HepG2 (cell line): Measurements from ENCODE around the gene AGAP1. TPM values are rescaled to one million over a fixed set of nuclear protein-coding genes. Genes with fewer than 3 reads are reported as not detected.

Experiments used
- ATAC-seq: fragments of 200-7000 bp; cut with Tn5 transposase; 3 replicates; pipeline ENCODE4 v1.9.1; 2020; ENCODE audit warnings: mild to moderate bottlenecking, moderate library complexity
- BruUV-seq: library from RNA; stranded (reverse); fragments of 400-500 nt; replicated peaks from 2 replicates; lab custom pipeline; 2021; lab: Mats Ljungman, UMichigan
- CTCF ChIA-PET: fragments of 300-600 bp; formaldehyde crosslinking; extraction: SDS; loops from one replicate; lab custom pipeline; 2021; ENCODE audit warnings: low total read pairs, inconsistent platforms, low intra/inter-chr PET ratio; lab: Yijun Ruan, JAX
- POLR2A ChIA-PET: fragments of 350-600 bp; sonication (Branson Sonifier 250); formaldehyde crosslinking; loops from one replicate; lab custom pipeline; 2020; ENCODE audit warnings: antibody characterized with exemption, inconsistent platforms; lab: Yijun Ruan, JAX
- DNase-seq: peaks from one replicate; pipeline ENCODE4 v3.0.0-alpha.2; 2015; ENCODE audit warnings: low spot score
- FAIRE-seq: peaks from 3 replicates; lab custom pipeline; 2011; peaks lifted over from hg19 to GRCh38; lab: Jason Lieb, UNC
- H2AFZ ChIP-seq: one replicate; pipeline ENCODE4 v1.6.1; 2011; ENCODE audit warnings: low read length, inconsistent platforms
- H3K27ac ChIP-seq: fragments of 300-600 bp; 3 replicates; pipeline ENCODE4 v1.8.0; 2011; ENCODE audit warnings: mixed run types, mild to moderate bottlenecking, mixed read lengths, low read length, inconsistent platforms; ENCODE audit not compliant: insufficient read depth; ENCODE audit errors: extremely low read length
- H3K27me3 ChIP-seq, 2 experiments: fragments of 200-600 bp in 1 of 2; 2 replicates in 1 of 2; 3 replicates in 1 of 2; pipeline versions ENCODE4 v1.6.0 to v1.8.0; 2011; ENCODE audit warnings: low read length in 2 of 2, mild to moderate bottlenecking in 2 of 2, moderate library complexity in 2 of 2, inconsistent platforms in 1 of 2; ENCODE audit not compliant: insufficient read depth in 2 of 2, control insufficient read depth in 1 of 2
- H3K36me3 ChIP-seq, 2 experiments: fragments of 200-600 bp in 1 of 2; replicated peaks in 1 of 2; 2 replicates in 1 of 2; 3 replicates in 1 of 2; pipeline versions ENCODE4 v1.5.1 to v1.8.0; 2011; ENCODE audit warnings: low read length in 2 of 2, inconsistent platforms in 1 of 2; ENCODE audit not compliant: insufficient read depth in 2 of 2, control insufficient read depth in 1 of 2
- H3K4me1 ChIP-seq: 2 replicates; pipeline ENCODE4 v1.5.1; 2012; ENCODE audit warnings: low read length, inconsistent platforms; ENCODE audit not compliant: insufficient read depth
- H3K4me2 ChIP-seq: 2 replicates; pipeline ENCODE4 v1.6.0; 2011; ENCODE audit warnings: low read depth, low read length, inconsistent platforms
- H3K4me3 ChIP-seq, 3 experiments: fragments of 200-600 bp in 1 of 3; sonication (generic), shearing (Covaris generic) in 1 of 3; replicated peaks in 1 of 3; 2 replicates each; pipeline ENCODE4 v1.5.1; 2011 to 2016; ENCODE audit warnings: low read length in 3 of 3, inconsistent platforms in 2 of 3, low read depth in 2 of 3, mild to moderate bottlenecking in 2 of 3, control low read depth in 1 of 3, mixed read lengths in 1 of 3; ENCODE audit not compliant: insufficient read depth in 1 of 3
- H3K79me2 ChIP-seq: one replicate; pipeline ENCODE4 v1.6.1; 2011; ENCODE audit warnings: low read length, inconsistent platforms; ENCODE audit not compliant: insufficient read depth
- H3K9ac ChIP-seq: 2 replicates; pipeline ENCODE4 v1.6.0; 2011; ENCODE audit warnings: mild to moderate bottlenecking, low read depth, low read length, inconsistent platforms; ENCODE audit not compliant: insufficient read depth
- H3K9me3 ChIP-seq: 2 replicates; pipeline ENCODE4 v1.5.1; 2012; ENCODE audit warnings: mild to moderate bottlenecking, low read length
- H4K20me1 ChIP-seq: 2 replicates; pipeline ENCODE4 v1.6.0; 2011; ENCODE audit warnings: inconsistent platforms, mild to moderate bottlenecking, low read length, moderate library complexity; ENCODE audit not compliant: insufficient read depth
- ELF4 ChIP-seq: sonication (generic); formaldehyde crosslinking; IDR thresholded peaks from 2 replicates; pipeline ENCODE4 v1.5.0; 2020; ENCODE audit warnings: missing genetic modification reagents, mild to moderate bottlenecking, moderate library complexity, borderline replicate concordance
- MXI1 ChIP-seq: IDR thresholded peaks from 3 replicates; pipeline ENCODE4 v1.6.1; 2012; ENCODE audit warnings: low read depth, low read length, inconsistent platforms, borderline replicate concordance
- SNRNP70 ChIP-seq: fragments of 200-400 bp; formaldehyde crosslinking; IDR thresholded peaks from 2 replicates; pipeline ENCODE4 v1.6.1; 2017; ENCODE audit warnings: mild to moderate bottlenecking, low read depth, low read length, moderate library complexity
- SRSF4 ChIP-seq: fragments of 200-400 bp; formaldehyde crosslinking; IDR thresholded peaks from one replicate; pipeline ENCODE4 v1.6.1; 2018; ENCODE audit warnings: mild to moderate bottlenecking, low read depth, low read length, moderate library complexity; ENCODE audit not compliant: poor library complexity, severe bottlenecking
- ZC3H4 ChIP-seq: sonication (generic); formaldehyde crosslinking; IDR thresholded peaks from 2 replicates; pipeline ENCODE4 v1.4.0; 2020; ENCODE audit warnings: missing genetic modification reagents, borderline replicate concordance
- ZNF546 ChIP-seq: sonication (generic); formaldehyde crosslinking; conservative IDR thresholded peaks from 2 replicates; pipeline ENCODE4 v1.8.1; 2023; ENCODE audit warnings: mild to moderate bottlenecking, missing genetic modification reagents
- ZNF652 ChIP-seq: IDR thresholded peaks from 2 replicates; pipeline ENCODE4 v1.6.1; 2016; ENCODE audit warnings: low read depth, borderline replicate concordance
- WGBS: methylation state at CpG from one replicate; pipeline ENCODE4 v1.1.6; 2017; ENCODE audit warnings: low lambda C conversion rate; 5-methylcytosine and 5-hydroxymethylcytosine counted together
- in situ Hi-C: cut with HindIII; loops from 2 replicates; pipeline ENCODE4 v1.10.0; 2017; ENCODE audit warnings: low pct_unique_long_range_greater_than_20kb; ENCODE audit not compliant: extremely low pct_ligation_motif_present
- intact Hi-C: fragments of 100-400 bp; cut with micrococcal nuclease; formaldehyde crosslinking; loops from one replicate; pipeline ENCODE4 v1.10.0; 2022; ENCODE audit not compliant: unreplicated experiment
- polyA plus RNA-seq, 8 experiments: library from polyadenylated mRNA; depleted of rRNA in 3 of 8; stranded (reverse) in 7 of 8; unstranded in 1 of 8; fragments of >200 nt; fragmentation: Illumina TruSeq in 4 of 8; extraction: Trizol in 4 of 8; gene quantifications; 2 replicates each; pipeline versions ENCODE4 v1.2.1 to v1.2.3, GENCODE V29; 2011 to 2016; ENCODE audit warnings: low read depth in 4 of 8, missing spikeins in 1 of 8, mixed read lengths in 1 of 8; ENCODE audit not compliant: insufficient read depth in 1 of 8
- total RNA-seq, 5 experiments: library from RNA; depleted of rRNA; stranded (reverse); fragments of >200 nt; fragmentation: Illumina TruSeq; extraction: Trizol; gene quantifications; 2 replicates each; pipeline ENCODE4 v1.2.3, GENCODE V29; 2016; ENCODE audit warnings: low read depth in 1 of 5

The AGAP1 gene
- total and polyA plus RNA-seq, 2 of the 13 experiments (the other 11 are each of a cell fraction or from before 2014, with no cell fraction given), result 21.2 to 32.7 TPM

DNA sequence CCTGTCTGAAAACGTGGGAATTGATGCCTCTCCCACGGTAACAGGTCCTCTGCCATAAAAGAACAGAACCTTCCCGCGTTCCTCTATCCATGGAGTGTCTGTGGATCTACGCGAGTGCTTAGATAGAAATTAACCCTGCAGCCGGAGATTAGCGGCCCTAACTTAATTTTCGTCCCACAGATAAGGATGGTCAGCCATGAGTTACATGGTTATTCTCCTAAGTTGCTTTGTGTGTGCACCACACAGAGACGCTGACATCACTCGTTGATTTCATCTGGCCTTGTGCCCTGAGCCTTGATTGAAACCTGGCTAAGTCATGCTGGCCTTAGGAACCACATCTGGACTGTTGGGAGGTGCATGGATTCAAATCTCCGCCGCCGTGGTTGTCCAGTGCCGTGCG is 542.2 kb downstream of the AGAP1 start (continued):
- no peak for TF ChIP-seq ZNF546
- no peak for TF ChIP-seq MXI1
- TF ChIP-seq SRSF4, result no peak

DNA sequence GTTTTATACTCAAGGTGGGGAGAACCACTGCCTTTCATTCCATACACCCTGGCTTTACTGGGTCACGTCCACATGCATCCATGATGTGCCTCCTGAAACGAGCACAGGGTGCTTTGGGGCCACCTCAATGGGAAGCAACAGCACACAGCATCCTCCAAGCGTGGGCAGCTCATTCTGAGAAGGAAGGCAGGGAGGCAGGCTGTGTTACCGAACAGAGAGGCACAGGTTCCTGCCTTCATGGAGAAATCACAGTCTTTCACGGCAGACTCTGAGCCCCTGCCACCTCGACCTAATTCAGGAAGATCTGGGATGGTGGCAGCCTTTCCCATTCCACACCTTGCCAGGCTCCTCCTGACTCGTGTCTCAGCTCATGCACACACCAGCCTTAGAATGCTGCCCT is 544.3 kb downstream of the AGAP1 start:
- Histone ChIP-seq H3K4me2 (no peak overlapping the region), H3K4me1 (no peaks in the 10 kb centered on the region), H3K27me3 (no peaks in the 10 kb centered on the region), H3K9ac (no peak overlapping the region), H2AFZ (no peak overlapping the region), H3K79me2 (no peaks in the 10 kb centered on the region), H4K20me1 (no peaks in the 10 kb centered on the region), H3K27ac (no peak overlapping the region), H3K4me3 (no peak overlapping the region), H3K9me3 (no peaks in the 10 kb centered on the region), H3K36me3 (peaks cover 18 to 29% of the 10 kb centered on the region in 2 experiments)
- intact Hi-C loops (no loop called here), in situ Hi-C loops (no loop called here)
- ATAC-seq (no peak), DNase-seq (no peak), FAIRE-seq (no peak)
- ChIA-PET POLR2A (no interaction called here), CTCF (no interaction called here)
- no TSS peak for BruUV-seq
- 93% methylated on average over 7 of the region's 7 CpGs for WGBS
- no peak for TF ChIP-seq ELF4 (CRISPR knock-in tag)
- no peak for TF ChIP-seq SNRNP70
- TF ChIP-seq ZC3H4 (CRISPR knock-in tag), result no peak
- TF ChIP-seq ZNF652 (CRISPR knock-in tag), result no peak
